Neural cell (in vitro differentiated cells): ENCODE measurements around the gene ITPKB. TPM values are rescaled to one million over a fixed set of nuclear protein-coding genes. Genes with fewer than 3 reads are reported as not detected.

ENCODE experiments used
- H2AFZ ChIP-seq: fragments of 200-600, 300-800 bp; sonication (generic), shearing (Covaris generic); 2 replicates; pipeline ENCODE4 v1.6.0; 2014; ENCODE audit warnings: low read depth, mild to moderate bottlenecking, antibody characterized with exemption, low read length, moderate library complexity
- H3F3A ChIP-seq: fragments of 200-600 bp; shearing (Covaris generic); 2 replicates; pipeline ENCODE4 v1.6.1; 2016; ENCODE audit warnings: mild to moderate bottlenecking, moderate library complexity, mixed read lengths, antibody characterized with exemption, low read length; ENCODE audit not compliant: insufficient read depth, poor library complexity, severe bottlenecking
- H3K27ac ChIP-seq: fragments of 200-600, 300-800 bp; sonication (generic), shearing (Covaris generic); 2 replicates; pipeline ENCODE4 v1.5.1; 2014; ENCODE audit warnings: mild to moderate bottlenecking, low read length, moderate library complexity
- H3K27me3 ChIP-seq: fragments of 300-800, 200-600 bp; sonication (generic), shearing (Covaris generic); 2 replicates; pipeline ENCODE4 v1.6.0; 2014; ENCODE audit warnings: mild to moderate bottlenecking, low read depth, low read length, moderate library complexity; ENCODE audit not compliant: insufficient read depth
- H3K36me3 ChIP-seq: fragments of 300-800, 200-600 bp; sonication (generic), shearing (Covaris generic); 2 replicates; pipeline ENCODE4 v1.5.1; 2014; ENCODE audit warnings: mild to moderate bottlenecking, antibody characterized with exemption, low read length, moderate library complexity; ENCODE audit not compliant: insufficient read depth
- H3K4me2 ChIP-seq: fragments of 300-800, 200-600 bp; sonication (generic), shearing (Covaris generic); 2 replicates; pipeline ENCODE4 v1.6.0; 2014; ENCODE audit warnings: mild to moderate bottlenecking, low read length
- H3K4me3 ChIP-seq: fragments of 300-800, 200-600 bp; sonication (generic), shearing (Covaris generic); 2 replicates; pipeline ENCODE4 v1.5.1; 2014; ENCODE audit warnings: mild to moderate bottlenecking, low read length, moderate library complexity
- H3K79me2 ChIP-seq: fragments of 200-600 bp; shearing (Covaris generic); replicated peaks from 2 replicates; pipeline ENCODE4 v1.6.0; 2014; ENCODE audit warnings: mild to moderate bottlenecking, low read length, moderate library complexity; ENCODE audit not compliant: insufficient read depth
- H3K9ac ChIP-seq: fragments of 300-800, 200-600 bp; sonication (generic), shearing (Covaris generic); 2 replicates; pipeline ENCODE4 v1.6.1; 2016; ENCODE audit warnings: mild to moderate bottlenecking, low read length, mixed read lengths
- H3K9me2 ChIP-seq: fragments of 200-600 bp; shearing (Covaris generic); 2 replicates; pipeline ENCODE4 v1.6.1; 2016; ENCODE audit warnings: mild to moderate bottlenecking, low read length, mixed read lengths; ENCODE audit not compliant: insufficient read depth
- H3K9me3 ChIP-seq: fragments of 200-600, 300-800 bp; sonication (generic), shearing (Covaris generic); 2 replicates; pipeline ENCODE4 v1.6.1; 2016; ENCODE audit warnings: mild to moderate bottlenecking, mixed run types, low read length, moderate library complexity, mixed read lengths
- H4K20me1 ChIP-seq: fragments of 200-600 bp; shearing (Covaris generic); 2 replicates; pipeline ENCODE4 v1.6.1; 2016; ENCODE audit warnings: mild to moderate bottlenecking, mixed run types; ENCODE audit not compliant: insufficient read depth
- CTCF ChIP-seq: fragments of 450-650 bp; IDR thresholded peaks from 2 replicates; pipeline ENCODE4 v1.5.1; 2014; ENCODE audit warnings: antibody characterized with exemption, mild to moderate bottlenecking, moderate library complexity; ENCODE audit not compliant: poor library complexity, severe bottlenecking
- EP300 ChIP-seq: fragments of 450-650 bp; conservative IDR thresholded peaks from 2 replicates; pipeline ENCODE4 v1.6.1; 2014; ENCODE audit warnings: antibody characterized with exemption, mild to moderate bottlenecking, moderate library complexity; ENCODE audit not compliant: poor library complexity, severe bottlenecking
- EZH2 ChIP-seq: fragments of 200-600, 300-800 bp; shearing (Covaris generic), sonication (generic); IDR thresholded peaks from 2 replicates; pipeline ENCODE4 v1.6.1; 2014; ENCODE audit warnings: antibody characterized with exemption, low read length, borderline replicate concordance, mild to moderate bottlenecking; ENCODE audit not compliant: insufficient read depth, poor library complexity, severe bottlenecking
- MXI1 ChIP-seq: fragments of 450-650 bp; conservative IDR thresholded peaks from 2 replicates; pipeline ENCODE4 v1.6.1; 2014; ENCODE audit warnings: antibody characterized with exemption, mild to moderate bottlenecking; ENCODE audit not compliant: poor library complexity, severe bottlenecking
- POLR2AphosphoS5 ChIP-seq: IDR thresholded peaks from 2 replicates; pipeline ENCODE4 v1.6.1; 2012
- RAD21 ChIP-seq: fragments of 450-650 bp; conservative IDR thresholded peaks from 2 replicates; pipeline ENCODE4 v1.6.1; 2014; ENCODE audit warnings: antibody characterized with exemption, mild to moderate bottlenecking, moderate library complexity
- REST ChIP-seq: IDR thresholded peaks from 2 replicates; pipeline ENCODE4 v1.6.1; 2012; ENCODE audit warnings: borderline replicate concordance
- SMC3 ChIP-seq: fragments of 450-650 bp; conservative IDR thresholded peaks from 2 replicates; pipeline ENCODE4 v1.6.1; 2014; ENCODE audit warnings: antibody characterized with exemption, mild to moderate bottlenecking, moderate library complexity; ENCODE audit not compliant: poor library complexity
- TAF1 ChIP-seq: IDR thresholded peaks from 2 replicates; pipeline ENCODE4 v1.6.1; 2012; ENCODE audit warnings: low read depth
- polyA plus RNA-seq: library from polyadenylated mRNA; depleted of rRNA; stranded (reverse); fragments of >200 nt; gene quantifications from 2 replicates; pipeline ENCODE4 v1.2.3, GENCODE V29; 2014

Gene ITPKB
- polyA plus RNA-seq, 1 donor from 2014 or later: 0.19 TPM

GRCh38 chr1:226654046-226654667 is 84.9 kb downstream of the ITPKB start:
- Histone ChIP-seq H3K27ac (no peak overlapping the region), H3K36me3 (no peaks in the 10 kb centered on the region), H3K79me2 (no peaks in the 10 kb centered on the region), H3K4me2 (no peak overlapping the region), H3F3A (no peaks in the 10 kb centered on the region), H3K27me3 (no peaks in the 10 kb centered on the region), H4K20me1 (no peaks in the 10 kb centered on the region), H3K9me2 (no peaks in the 10 kb centered on the region), H2AFZ (no peak overlapping the region), H3K4me3 (no peak overlapping the region), H3K9ac (no peak overlapping the region), H3K9me3 (no peaks in the 10 kb centered on the region)
- TF ChIP-seq SMC3 (no peak), MXI1 (no peak), REST (no peak), EP300 (no peak), EZH2 (no peak), POLR2AphosphoS5 (no peak), CTCF (no peak), RAD21 (no peak), TAF1 (no peak)

- no peaks in the 10 kb centered on the region for H4K20me1 ChIP-seq
- H3K4me3 ChIP-seq: no peak overlapping the region
- H3K27ac ChIP-seq: no peak overlapping the region
These were observed 85.7 kb downstream of the ITPKB start for GRCh38 chr1:226653311-226653921.

More at GRCh38 chr1:226653311-226653921, 85.7 kb downstream of the ITPKB start:
- Histone ChIP-seq H3K9me2 (no peaks in the 10 kb centered on the region), H3K9me3 (no peaks in the 10 kb centered on the region), H3K9ac (no peak overlapping the region), H3K27me3 (no peaks in the 10 kb centered on the region), H3K36me3 (no peaks in the 10 kb centered on the region), H3K79me2 (no peaks in the 10 kb centered on the region), H3F3A (no peaks in the 10 kb centered on the region), H3K4me2 (no peak overlapping the region), H2AFZ (no peak overlapping the region)
- no peak for TF ChIP-seq RAD21
- no peak for TF ChIP-seq EP300
- no peak for TF ChIP-seq REST
- TF ChIP-seq SMC3: no peak
- TF ChIP-seq TAF1: no peak
- no peak for TF ChIP-seq EZH2
- no peak for TF ChIP-seq CTCF
- TF ChIP-seq MXI1: no peak
- no peak for TF ChIP-seq POLR2AphosphoS5
